ENCODE measurements around the gene SWAP70.

The SWAP70 gene

GRCh38 chr11:9774109-9774508 lies 110.2 kb downstream of the SWAP70 start:
- no peak for TF ChIP-seq CTCF (conservative IDR thresholded peaks at IDR 0.05; ENCODE audit: low read length)
- no peak for DNase-seq (ENCODE audit: low read depth)
- no peak overlapping the region for H3K4me3 ChIP-seq (ENCODE audit: low read length)

GRCh38 chr11:9774591-9775397 lies 110.9 kb downstream of the SWAP70 start:
- TF ChIP-seq CTCF (conservative IDR thresholded peaks at IDR 0.05; ENCODE audit: low read length) = no peak
- H3K4me3 ChIP-seq (ENCODE audit: low read length) = no peak overlapping the region
- peak; percentile 97 for DNase-seq (ENCODE audit: low read depth)

GRCh38 chr11:9775398-9775779 lies 111.5 kb downstream of the SWAP70 start:
- TF ChIP-seq CTCF (conservative IDR thresholded peaks at IDR 0.05; ENCODE audit: low read length) = no peak
- H3K4me3 ChIP-seq (ENCODE audit: low read length) = no peak overlapping the region
- DNase-seq (ENCODE audit: low read depth) = no peak

- no peak for DNase-seq (ENCODE audit: low read depth)
- no peak for TF ChIP-seq CTCF (conservative IDR thresholded peaks at IDR 0.05; ENCODE audit: low read length)
- H3K4me3 ChIP-seq (ENCODE audit: low read length) = no peak overlapping the region
Observed at GRCh38 chr11:9776203-9776602, 112.3 kb downstream of the SWAP70 start.

GRCh38 chr11:9777066-9777465 lies 113.2 kb downstream of the SWAP70 start:
- DNase-seq (ENCODE audit: low read depth) = no peak
- no peak overlapping the region for H3K4me3 ChIP-seq (ENCODE audit: low read length)
- no peak for TF ChIP-seq CTCF (conservative IDR thresholded peaks at IDR 0.05; ENCODE audit: low read length)

- TF ChIP-seq CTCF (conservative IDR thresholded peaks at IDR 0.05; ENCODE audit: low read length) = no peak
- DNase-seq (ENCODE audit: low read depth) = no peak
- no peak overlapping the region for H3K4me3 ChIP-seq (ENCODE audit: low read length)
Observed at GRCh38 chr11:9777525-9777924, 113.6 kb downstream of the SWAP70 start.

GRCh38 chr11:9780929-9781328 lies 117.1 kb downstream of the SWAP70 start:
- TF ChIP-seq CTCF (conservative IDR thresholded peaks at IDR 0.05; ENCODE audit: low read length) = no peak

More at GRCh38 chr11:9780929-9781328, 117.1 kb downstream of the SWAP70 start:
- DNase-seq (ENCODE audit: low read depth) = no peak
- no peak overlapping the region for H3K4me3 ChIP-seq (ENCODE audit: low read length)
